A673 (cell line): Measurements from ENCODE around the gene MAPKAP1. TPM values are rescaled to one million over a fixed set of nuclear protein-coding genes. Genes with fewer than 3 reads are reported as not detected.
A peak's percentile ranks its signal among the peaks of the same experiment; 100 is the strongest.

Experiments
- BruUV-seq: library from RNA; stranded (reverse); fragments of 400-500 nt; replicated peaks from 2 replicates; lab custom pipeline; 2021; lab: Mats Ljungman, UMichigan
- CTCF ChIA-PET: fragments of 300-600 bp; sonication (Branson Sonifier 250); formaldehyde crosslinking; loops from one replicate; lab custom pipeline; 2022; ENCODE audit warnings: antibody characterized with exemption; lab: Charles Lee
- POLR2A ChIA-PET: fragments of 300-600 bp; sonication (Branson Sonifier 250); formaldehyde crosslinking; loops from one replicate; lab custom pipeline; 2022; ENCODE audit warnings: antibody characterized with exemption; ENCODE audit not compliant: low non-redundant PET; lab: Charles Lee
- DNase-seq: peaks from one replicate; pipeline ENCODE4 v3.0.0-alpha.2; 2015; ENCODE audit warnings: low spot score
- H3K27ac ChIP-seq: fragments of 200-600 bp; sonication (generic); 2 replicates; pipeline ENCODE4 v1.5.1; 2016; ENCODE audit warnings: mixed run types, low read depth, mild to moderate bottlenecking, mixed read lengths, antibody characterized with exemption, low read length; ENCODE audit not compliant: poor library complexity, severe bottlenecking
- H3K27me3 ChIP-seq: fragments of 200-600 bp; sonication (generic); replicated peaks from 2 replicates; pipeline ENCODE4 v1.6.1; 2017; ENCODE audit warnings: mixed run types, low read depth, mild to moderate bottlenecking, mixed read lengths, antibody characterized with exemption, low read length; ENCODE audit not compliant: insufficient read depth, poor library complexity
- H3K36me3 ChIP-seq: fragments of 200-600 bp; sonication (generic); 2 replicates; pipeline ENCODE4 v1.6.1; 2016; ENCODE audit warnings: mixed run types, mild to moderate bottlenecking, mixed read lengths, antibody characterized with exemption, low read length; ENCODE audit not compliant: insufficient read depth, poor library complexity, severe bottlenecking
- H3K4me1 ChIP-seq: fragments of 200-600 bp; sonication (generic); 2 replicates; pipeline ENCODE4 v1.6.1; 2017; ENCODE audit warnings: mixed run types, mild to moderate bottlenecking, mixed read lengths, antibody characterized with exemption, low read length; ENCODE audit not compliant: insufficient read depth, poor library complexity, severe bottlenecking
- H3K4me3 ChIP-seq: fragments of 200-600 bp; sonication (generic); 2 replicates; pipeline ENCODE4 v1.5.1; 2016; ENCODE audit warnings: low read depth, mixed run types, mild to moderate bottlenecking, mixed read lengths, low read length; ENCODE audit not compliant: poor library complexity, severe bottlenecking
- H3K9me3 ChIP-seq: fragments of 200-600 bp; sonication (generic); 2 replicates; pipeline ENCODE4 v1.6.1; 2016; ENCODE audit warnings: mixed run types, low read depth, mild to moderate bottlenecking, mixed read lengths, antibody characterized with exemption, low read length; ENCODE audit not compliant: poor library complexity, severe bottlenecking
- CTCF ChIP-seq: fragments of 300-800, 200-600 bp; sonication (generic); conservative IDR thresholded peaks from 2 replicates; pipeline ENCODE4 v1.5.1; 2017; ENCODE audit warnings: low read depth, mild to moderate bottlenecking, antibody characterized with exemption, low read length, moderate library complexity, mixed read lengths
- EZH2 ChIP-seq: fragments of 200-600 bp; sonication (generic); IDR thresholded peaks from 2 replicates; pipeline ENCODE4 v1.6.1; 2017; ENCODE audit warnings: borderline replicate concordance, low read depth, mild to moderate bottlenecking, mixed read lengths, antibody characterized with exemption, low read length; ENCODE audit not compliant: poor library complexity, severe bottlenecking
- intact Hi-C: fragments of 100-400 bp; cut with micrococcal nuclease; formaldehyde crosslinking; loops from one replicate; pipeline ENCODE4 v1.10.0; 2022; ENCODE audit not compliant: unreplicated experiment
- total RNA-seq: library from RNA; stranded (reverse); gene quantifications from 2 replicates; pipeline ENCODE4 v1.2.3, GENCODE V29; 2021

The MAPKAP1 gene
- total RNA-seq, 1 experiment from 2014 or later: 98.7 TPM

- intact Hi-C loops: no loop called here
- ChIA-PET POLR2A (no interaction called here), CTCF (no interaction called here)
- BruUV-seq: no TSS peak
- H3K27me3 ChIP-seq: no peaks in the 10 kb centered on the region
- H3K4me1 ChIP-seq: peaks cover 18% of the 10 kb centered on the region
- no peak for DNase-seq
- no peaks in the 10 kb centered on the region for H3K36me3 ChIP-seq
- no peak overlapping the region for H3K27ac ChIP-seq
- no peak overlapping the region for H3K4me3 ChIP-seq
- no peaks in the 10 kb centered on the region for H3K9me3 ChIP-seq
- no peak for TF ChIP-seq EZH2
- no peak for TF ChIP-seq CTCF
These were observed 162.5 kb downstream of the MAPKAP1 start for GRCh38 chr9:125544484-125544883.

GRCh38 chr9:125541840-125542243 is 165.2 kb downstream of the MAPKAP1 start:
- peak; percentile 81 for DNase-seq
- no peaks in the 10 kb centered on the region for H3K9me3 ChIP-seq
- no peaks in the 10 kb centered on the region for H3K27me3 ChIP-seq
- H3K4me3 ChIP-seq: no peak overlapping the region
- peaks cover 22% of the 10 kb centered on the region for H3K4me1 ChIP-seq
- TF ChIP-seq CTCF (no peak), EZH2 (no peak)
- H3K36me3 ChIP-seq: no peaks in the 10 kb centered on the region
- ChIA-PET CTCF (interaction anchor here (1.3 kb wide), 1 partner anchor 134 kb away, joined by 6 read pairs; no protein-coding TSS in a partner anchor), POLR2A (no interaction called here)
- intact Hi-C loops: no loop called here
- no TSS peak for BruUV-seq
- no peak overlapping the region for H3K27ac ChIP-seq

GRCh38 chr9:125540497-125540896 is 166.5 kb downstream of the MAPKAP1 start:
- POLR2A ChIA-PET: no interaction called here

More at GRCh38 chr9:125540497-125540896, 166.5 kb downstream of the MAPKAP1 start:
- Histone ChIP-seq H3K27ac (no peak overlapping the region), H3K9me3 (no peaks in the 10 kb centered on the region), H3K36me3 (no peaks in the 10 kb centered on the region), H3K4me1 (peaks cover 23% of the 10 kb centered on the region), H3K27me3 (no peaks in the 10 kb centered on the region), H3K4me3 (no peak overlapping the region)
- CTCF ChIA-PET: no interaction called here
- no peak for TF ChIP-seq EZH2
- no peak for TF ChIP-seq CTCF
- intact Hi-C loops: no loop called here
- no TSS peak for BruUV-seq
- no peak for DNase-seq
